Natural killer cell (primary cell): ENCODE measurements around the gene LCA5. TPM values are rescaled to one million over a fixed set of nuclear protein-coding genes. Genes with fewer than 3 reads are reported as not detected.

ENCODE experiments used
- ATAC-seq, 3 donors: fragments of 150-1000 bp in 2 of 3; fragments of 200-7000 bp in 1 of 3; cut with Tn5 transposase; 1 replicate in 1 of 3; 2 replicates in 2 of 3; pipeline ENCODE4 v1.10.0; 2021; ENCODE audit warnings: mild to moderate bottlenecking in 2 of 3, moderate library complexity in 2 of 3
- DNase-seq, 2 donors: peaks; one replicate each; pipeline versions ENCODE4 v3.0.0 to v3.0.0-alpha.2; 2013 to 2021; ENCODE audit warnings: mixed read lengths in 1 of 2
- H3K27ac ChIP-seq: one replicate; pipeline ENCODE4 v1.5.1; 2013; ENCODE audit warnings: mild to moderate bottlenecking, low read length
- H3K27me3 ChIP-seq: one replicate; pipeline ENCODE4 v1.6.1; 2013; ENCODE audit warnings: low read length; ENCODE audit not compliant: control insufficient read depth, insufficient read depth
- H3K36me3 ChIP-seq: one replicate; pipeline ENCODE4 v1.6.1; 2013; ENCODE audit warnings: low read length; ENCODE audit not compliant: control insufficient read depth, insufficient read depth
- H3K4me1 ChIP-seq: one replicate; pipeline ENCODE4 v1.6.1; 2013; ENCODE audit warnings: low read length; ENCODE audit not compliant: control insufficient read depth, insufficient read depth
- H3K4me3 ChIP-seq: one replicate; pipeline ENCODE4 v1.5.1; 2013; ENCODE audit warnings: low read length
- H3K9me3 ChIP-seq: one replicate; pipeline ENCODE4 v1.6.1; 2013; ENCODE audit warnings: low read length; ENCODE audit not compliant: control insufficient read depth, insufficient read depth
- H3K27ac Mint-ChIP-seq, 2 donors: one replicate each; pipeline ENCODE4 v1.8.0; 2022; ENCODE audit warnings: mild to moderate bottlenecking in 2 of 2, mixed read lengths in 2 of 2, moderate library complexity in 1 of 2
- H3K27me3 Mint-ChIP-seq, 2 donors: one replicate each; pipeline ENCODE4 v1.8.0; 2022; ENCODE audit warnings: low read depth in 2 of 2, mixed read lengths in 2 of 2
- H3K36me3 Mint-ChIP-seq: one replicate; pipeline ENCODE4 v1.8.0; 2022; ENCODE audit warnings: mixed read lengths
- H3K4me1 Mint-ChIP-seq, 2 donors: one replicate each; pipeline ENCODE4 v1.8.0; 2022; ENCODE audit warnings: mixed read lengths in 2 of 2
- H3K4me3 Mint-ChIP-seq: one replicate; pipeline ENCODE4 v1.8.0; 2022; ENCODE audit warnings: mild to moderate bottlenecking, moderate library complexity, mixed read lengths
- H3K9me3 Mint-ChIP-seq, 2 donors: one replicate each; pipeline ENCODE4 v1.8.0; 2022; ENCODE audit warnings: mixed read lengths in 2 of 2
- CTCF ChIP-seq: fragments of 200-600 bp; IDR thresholded peaks from one replicate; pipeline ENCODE4 v1.8.0; 2022; ENCODE audit warnings: antibody characterized with exemption
- WGBS: methylation state at CpG from one replicate; pipeline ENCODE4 v1.1.7; 2013; ENCODE audit warnings: missing lambda C conversion rate; ENCODE audit not compliant: insufficient coverage; 5-methylcytosine and 5-hydroxymethylcytosine counted together
- intact Hi-C: fragments of 100-400 bp; cut with micrococcal nuclease; formaldehyde crosslinking; loops from one replicate; pipeline ENCODE4 v1.14.2; 2022
- total RNA-seq, 4 donors: library from RNA; stranded (reverse); fragments of 120-200 nt in 1 of 4; gene quantifications; one replicate each; pipeline versions ENCODE4 v1.2.3 to v1.2.4, GENCODE V29; 2013 to 2022

LCA5 gene
- total RNA-seq, 3 donors from 2014 or later (not counting 1 experiment from before 2014, with no cell fraction given) = 0.07 TPM; not detected in 2

GRCh38 chr6:79570129-79571029 is 33.1 kb upstream of the LCA5 start:
- peak; percentile 11 for TF ChIP-seq CTCF
- 79% methylated on average over 1 of the region's 3 CpGs for WGBS
- Mint-ChIP-seq H3K36me3 (no peaks in the 10 kb centered on the region), H3K9me3 (no peaks in the 10 kb centered on the region), H3K27ac (no peak overlapping the region), H3K4me3 (no peak overlapping the region), H3K4me1 (peaks cover 0 to 5% of the 10 kb centered on the region in 2 donors), H3K27me3 (no peaks in the 10 kb centered on the region)
- Histone ChIP-seq H3K27me3 (no peaks in the 10 kb centered on the region), H3K4me1 (no peaks in the 10 kb centered on the region), H3K9me3 (no peaks in the 10 kb centered on the region), H3K27ac (no peak overlapping the region), H3K4me3 (no peak overlapping the region), H3K36me3 (no peaks in the 10 kb centered on the region)
- DNase-seq = peak in 1 of 2 donors; percentile 54
- ATAC-seq = no peak
- intact Hi-C loops = no loop called here

GRCh38 chr6:79568996-79569395 is 31.8 kb upstream of the LCA5 start:
- intact Hi-C loops = no loop called here
- Histone ChIP-seq H3K27me3 (no peaks in the 10 kb centered on the region), H3K4me3 (no peak overlapping the region), H3K36me3 (no peaks in the 10 kb centered on the region), H3K9me3 (no peaks in the 10 kb centered on the region), H3K4me1 (no peaks in the 10 kb centered on the region), H3K27ac (no peak overlapping the region)
- no peaks in the 10 kb centered on the region for H3K9me3 Mint-ChIP-seq
- DNase-seq (no peak), ATAC-seq (no peak)
- no peaks in the 10 kb centered on the region for H3K36me3 Mint-ChIP-seq
- no peak for TF ChIP-seq CTCF
- no peak overlapping the region for H3K4me3 Mint-ChIP-seq
- peaks cover 0 to 3% of the 10 kb centered on the region in 2 donors for H3K27me3 Mint-ChIP-seq
- peaks cover 0 to 5% of the 10 kb centered on the region in 2 donors for H3K4me1 Mint-ChIP-seq
- 98% methylated on average over 2 of the region's 2 CpGs for WGBS
- H3K27ac Mint-ChIP-seq = no peak overlapping the region

- Mint-ChIP-seq H3K27ac (no peak overlapping the region), H3K4me1 (no peaks in the 10 kb centered on the region), H3K4me3 (no peak overlapping the region), H3K9me3 (no peaks in the 10 kb centered on the region), H3K36me3 (no peaks in the 10 kb centered on the region), H3K27me3 (peaks cover 0 to 3% of the 10 kb centered on the region in 2 donors)
- H3K27ac ChIP-seq = no peak overlapping the region
- intact Hi-C loops = no loop called here
- no peak for DNase-seq
- WGBS = 89% methylated on average over 1 of the region's 2 CpGs
- H3K4me3 ChIP-seq = no peak overlapping the region
- ATAC-seq = no peak
- H3K27me3 ChIP-seq = no peaks in the 10 kb centered on the region
- TF ChIP-seq CTCF = no peak
- H3K36me3 ChIP-seq = no peaks in the 10 kb centered on the region
- no peaks in the 10 kb centered on the region for H3K4me1 ChIP-seq
- H3K9me3 ChIP-seq = no peaks in the 10 kb centered on the region
Measured at GRCh38 chr6:79564636-79565035, 27.4 kb upstream of the LCA5 start.
